B cell (primary cell): Measurements from ENCODE around the gene RNU1-2.

Experiments used
- EZH2 ChIP-seq: IDR thresholded peaks from 2 replicates; pipeline ENCODE4 v1.6.1; 2012; ENCODE audit warnings: borderline replicate concordance, low read depth, mild to moderate bottlenecking, moderate library complexity, low read length; ENCODE audit not compliant: insufficient read depth, poor library complexity, severe bottlenecking
- TF ChIP-seq, protein P1 (sequence below): fragments of 200-600 bp; IDR thresholded peaks from one replicate; pipeline ENCODE4 v1.8.0; 2022; ENCODE audit warnings: antibody characterized with exemption, mild to moderate bottlenecking

- TF ChIP-seq, protein P1, sequence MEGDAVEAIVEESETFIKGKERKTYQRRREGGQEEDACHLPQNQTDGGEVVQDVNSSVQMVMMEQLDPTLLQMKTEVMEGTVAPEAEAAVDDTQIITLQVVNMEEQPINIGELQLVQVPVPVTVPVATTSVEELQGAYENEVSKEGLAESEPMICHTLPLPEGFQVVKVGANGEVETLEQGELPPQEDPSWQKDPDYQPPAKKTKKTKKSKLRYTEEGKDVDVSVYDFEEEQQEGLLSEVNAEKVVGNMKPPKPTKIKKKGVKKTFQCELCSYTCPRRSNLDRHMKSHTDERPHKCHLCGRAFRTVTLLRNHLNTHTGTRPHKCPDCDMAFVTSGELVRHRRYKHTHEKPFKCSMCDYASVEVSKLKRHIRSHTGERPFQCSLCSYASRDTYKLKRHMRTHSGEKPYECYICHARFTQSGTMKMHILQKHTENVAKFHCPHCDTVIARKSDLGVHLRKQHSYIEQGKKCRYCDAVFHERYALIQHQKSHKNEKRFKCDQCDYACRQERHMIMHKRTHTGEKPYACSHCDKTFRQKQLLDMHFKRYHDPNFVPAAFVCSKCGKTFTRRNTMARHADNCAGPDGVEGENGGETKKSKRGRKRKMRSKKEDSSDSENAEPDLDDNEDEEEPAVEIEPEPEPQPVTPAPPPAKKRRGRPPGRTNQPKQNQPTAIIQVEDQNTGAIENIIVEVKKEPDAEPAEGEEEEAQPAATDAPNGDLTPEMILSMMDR: no peak
- TF ChIP-seq EZH2: no peak
Observed at GRCh38 chr1:16944038-16944437, 48.3 kb downstream of the RNU1-2 start.
